HUES64 (cell line): ENCODE results near the gene HEPHL1.

Experiments used
- H3K27ac ChIP-seq: 2 replicates; pipeline ENCODE4 v1.7.0; 2013; ENCODE audit warnings: low read depth, low read length, inconsistent platforms
- H3K27me3 ChIP-seq: 2 replicates; pipeline ENCODE4 v1.6.1; 2013; ENCODE audit warnings: mild to moderate bottlenecking, low read length; ENCODE audit not compliant: insufficient read depth
- H3K36me3 ChIP-seq: 2 replicates; pipeline ENCODE4 v1.6.1; 2013; ENCODE audit warnings: mild to moderate bottlenecking, low read length; ENCODE audit not compliant: insufficient read depth
- H3K4me1 ChIP-seq: 2 replicates; pipeline ENCODE4 v1.6.1; 2013; ENCODE audit warnings: mild to moderate bottlenecking, low read length, moderate library complexity; ENCODE audit not compliant: insufficient read depth
- H3K4me3 ChIP-seq: 2 replicates; pipeline ENCODE4 v1.5.1; 2013; ENCODE audit warnings: mild to moderate bottlenecking, low read length, moderate library complexity
- H3K9ac ChIP-seq: 2 replicates; pipeline ENCODE4 v1.6.1; 2013; ENCODE audit warnings: mild to moderate bottlenecking, low read depth, low read length
- H3K9me3 ChIP-seq: 2 replicates; pipeline ENCODE4 v1.6.1; 2013; ENCODE audit warnings: low read depth, low read length; ENCODE audit not compliant: insufficient read depth
- WGBS: fragments of 150-250, 120-280 bp; methylation state at CpG from one replicate; pipeline ENCODE4 v1.1.7; 2013; ENCODE audit warnings: missing lambda C conversion rate; 5-methylcytosine and 5-hydroxymethylcytosine counted together

The HEPHL1 gene

DNA sequence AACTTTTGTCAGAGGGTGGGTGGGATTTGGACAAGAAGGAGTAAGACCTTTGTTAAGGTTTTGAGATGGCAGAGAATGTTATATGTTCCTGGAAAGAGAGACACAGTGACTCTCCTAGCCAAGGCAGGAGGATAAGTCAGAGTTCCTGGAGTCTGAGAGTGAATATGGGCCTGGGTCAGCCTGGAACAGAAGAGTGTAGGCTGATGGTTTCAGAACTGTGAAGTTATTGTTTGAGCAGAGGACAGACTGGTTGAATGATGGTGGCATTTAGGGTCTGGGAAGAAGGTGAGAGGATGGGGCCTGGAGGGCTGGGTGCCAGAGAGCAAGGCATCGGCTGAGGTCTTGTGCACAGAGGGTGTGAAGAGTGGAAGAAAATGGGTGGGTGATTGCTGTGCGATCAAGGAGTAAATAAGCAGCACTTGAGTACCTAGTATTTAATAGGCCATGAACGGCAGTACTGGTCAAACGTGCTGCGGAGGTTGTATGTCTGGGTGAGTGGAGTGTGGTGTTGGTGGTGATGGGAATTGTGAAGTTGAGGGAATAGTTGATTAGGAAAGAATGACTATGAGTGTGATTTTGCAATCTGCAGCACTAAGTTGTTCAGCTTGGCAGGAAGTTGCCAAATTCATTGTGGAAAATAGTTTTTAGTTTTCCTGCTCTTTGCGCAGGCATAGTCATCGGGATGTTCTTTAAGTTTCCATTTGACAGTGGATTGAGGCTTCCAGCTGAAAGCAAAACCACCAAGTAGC is 109.3 kb downstream of the HEPHL1 start:
- Histone ChIP-seq H3K9ac (0 out of 2 replicates have a peak overlapping the region, but pooled peaks have one; percentile 97), H3K27me3 (no peaks in the 10 kb centered on the region), H3K4me1 (peaks cover 61% of the 10 kb centered on the region), H3K36me3 (no peaks in the 10 kb centered on the region), H3K27ac (no peak overlapping the region), H3K4me3 (peak overlapping the region; percentile 95), H3K9me3 (no peaks in the 10 kb centered on the region)
- WGBS: 72% methylated on average over 7 of the region's 7 CpGs

DNA sequence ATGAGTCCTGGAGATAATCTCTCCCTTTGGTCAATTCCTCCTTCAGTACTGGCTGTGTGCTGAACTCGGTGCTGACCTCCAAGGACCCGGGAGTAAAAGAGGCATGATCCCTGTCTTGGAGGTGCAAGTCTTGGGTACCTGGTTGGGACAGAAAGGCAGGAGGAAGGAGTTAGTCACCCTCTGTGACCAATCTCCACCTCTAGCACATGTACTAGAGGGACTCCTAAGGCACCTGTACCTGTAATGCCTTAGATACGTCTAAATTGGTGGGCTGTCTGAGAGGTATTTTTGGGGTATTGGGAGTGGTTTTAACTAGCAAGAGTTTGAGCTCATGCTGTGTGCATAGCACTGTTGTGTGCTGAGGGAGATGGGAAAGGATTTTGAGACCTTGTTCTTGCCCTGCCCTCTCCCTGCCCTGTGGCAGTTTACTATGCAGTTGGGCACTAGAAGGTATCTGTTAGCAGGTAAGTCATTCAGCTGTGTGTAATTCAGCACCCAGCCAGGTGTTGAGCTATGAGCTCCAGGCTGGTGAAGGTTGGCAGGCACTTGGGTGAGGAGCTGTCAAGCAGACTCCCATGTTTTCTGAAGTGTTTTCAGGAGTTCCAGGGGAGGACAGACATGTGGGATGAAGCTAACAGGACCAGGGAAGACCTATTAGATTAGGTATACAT is 110.0 kb downstream of the HEPHL1 start:
- H3K4me3 ChIP-seq: peak overlapping the region; percentile 95

DNA sequence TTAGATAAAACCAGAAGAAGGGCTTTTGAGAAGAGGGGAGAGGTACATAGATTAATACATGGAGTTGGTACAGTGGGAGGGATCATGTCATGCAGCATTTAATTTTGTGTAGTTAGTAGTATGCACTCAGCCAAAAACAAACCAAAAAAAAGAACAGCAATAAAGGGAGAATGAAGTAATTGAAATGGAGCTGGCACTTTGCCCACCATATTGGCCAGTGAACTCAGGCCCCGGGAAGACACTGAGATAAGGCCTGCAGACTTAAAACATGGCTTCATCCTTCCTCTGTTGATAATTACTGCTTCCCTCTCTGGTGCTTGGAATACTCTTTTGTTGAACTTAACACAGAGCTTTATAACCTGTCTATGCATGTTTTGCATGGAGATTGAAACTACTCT is 110.6 kb downstream of the HEPHL1 start:
- 85% methylated on average over 1 of the region's 1 CpG for WGBS
- Histone ChIP-seq H3K27ac (no peak overlapping the region), H3K4me3 (peak overlapping the region; percentile 16; the same call in 1 of the 2 replicates), H3K27me3 (no peaks in the 10 kb centered on the region), H3K36me3 (no peaks in the 10 kb centered on the region), H3K4me1 (peaks cover 66% of the 10 kb centered on the region), H3K9ac (no peak overlapping the region), H3K9me3 (no peaks in the 10 kb centered on the region)

More for the DNA sequence above, 110.0 kb downstream of the HEPHL1 start:
- peaks cover 65% of the 10 kb centered on the region for H3K4me1 ChIP-seq
- WGBS: 47% methylated on average over 3 of the region's 3 CpGs
- no peak overlapping the region for H3K27ac ChIP-seq
- no peak overlapping the region for H3K9ac ChIP-seq
- H3K27me3 ChIP-seq: no peaks in the 10 kb centered on the region
- H3K9me3 ChIP-seq: no peaks in the 10 kb centered on the region
- H3K36me3 ChIP-seq: no peaks in the 10 kb centered on the region

DNA sequence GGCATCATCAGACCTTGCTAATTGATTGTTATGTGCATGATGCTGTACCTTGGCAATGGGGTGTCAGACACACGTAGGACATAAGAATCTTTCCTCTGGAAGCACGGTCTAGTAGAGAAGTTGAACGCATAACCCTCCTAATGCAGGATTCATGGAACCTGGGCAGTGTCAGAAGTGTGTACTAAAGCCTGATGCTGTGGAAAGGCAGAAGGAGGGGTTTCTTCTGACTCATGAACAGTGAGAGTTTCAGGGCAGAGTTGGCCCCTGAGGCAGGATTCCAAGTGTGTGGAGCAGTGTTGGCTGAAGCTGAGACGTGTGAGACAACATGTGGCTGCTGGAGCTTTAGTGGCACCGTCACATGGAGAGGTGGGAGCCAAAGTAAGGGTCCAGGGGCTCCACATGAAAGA is 111.0 kb downstream of the HEPHL1 start:
- peaks cover 66% of the 10 kb centered on the region for H3K4me1 ChIP-seq
- no peaks in the 10 kb centered on the region for H3K27me3 ChIP-seq
- no peaks in the 10 kb centered on the region for H3K36me3 ChIP-seq
- no peak overlapping the region; the same call in 1 of the 2 replicates for H3K9ac ChIP-seq
- no peaks in the 10 kb centered on the region for H3K9me3 ChIP-seq
- WGBS: 90% methylated on average over 5 of the region's 5 CpGs
- no peak overlapping the region for H3K27ac ChIP-seq
- H3K4me3 ChIP-seq: peak overlapping the region; percentile 16; the same call in 1 of the 2 replicates

DNA sequence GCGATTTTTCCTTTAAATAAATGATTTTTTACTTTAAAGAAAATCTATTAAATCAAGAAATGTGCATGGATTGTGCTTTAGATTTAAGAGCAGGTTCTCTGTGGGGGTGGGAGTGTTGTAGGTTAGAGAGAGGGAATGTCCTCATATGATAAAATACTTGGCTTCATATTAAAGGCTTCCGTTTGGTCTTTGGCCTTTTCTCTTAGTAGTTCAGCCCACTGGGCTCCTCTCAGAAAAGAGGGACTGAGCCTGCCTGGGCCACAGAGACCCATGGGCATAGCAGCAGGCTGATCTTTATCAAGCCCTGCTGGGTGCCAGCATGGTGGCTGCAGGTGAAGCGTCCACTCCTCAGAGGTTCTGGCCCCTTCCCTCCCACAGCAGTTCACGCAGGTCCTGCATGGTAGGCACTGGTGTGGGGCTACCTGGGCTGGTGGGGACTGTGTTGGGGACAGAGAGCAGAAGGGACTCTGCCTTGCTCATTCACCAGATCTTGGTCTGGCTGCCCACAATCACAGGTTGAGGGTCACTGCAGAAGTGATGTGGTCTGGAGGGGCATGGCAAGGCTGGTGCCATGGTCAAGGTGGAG is 111.8 kb downstream of the HEPHL1 start:
- Histone ChIP-seq H3K36me3 (no peaks in the 10 kb centered on the region), H3K4me1 (peaks cover 59% of the 10 kb centered on the region), H3K9me3 (no peaks in the 10 kb centered on the region), H3K27ac (no peak overlapping the region), H3K27me3 (no peaks in the 10 kb centered on the region), H3K4me3 (no peak overlapping the region), H3K9ac (no peak overlapping the region)
- WGBS: 86% methylated on average over 4 of the region's 4 CpGs

DNA sequence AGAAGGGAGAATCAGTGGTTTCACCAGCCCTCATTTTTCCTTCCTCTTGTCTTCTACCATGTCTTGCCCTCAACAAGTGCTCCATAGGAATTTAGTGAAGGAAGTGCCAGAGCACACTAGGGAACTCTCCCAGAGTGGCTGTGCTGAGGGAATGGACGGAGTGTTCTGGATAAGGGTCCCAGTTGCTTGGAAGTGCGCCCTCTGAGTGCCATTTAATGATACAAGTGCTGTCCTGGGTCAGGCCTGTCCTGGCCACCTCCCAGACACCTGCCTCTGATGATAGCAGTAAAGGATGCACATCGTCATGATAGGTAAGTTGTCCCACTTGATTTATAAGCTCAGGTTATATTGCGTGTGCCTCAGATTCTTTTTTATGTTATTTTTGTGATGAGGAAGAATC is 112.6 kb downstream of the HEPHL1 start:
- Histone ChIP-seq H3K9me3 (no peaks in the 10 kb centered on the region), H3K27ac (no peak overlapping the region), H3K36me3 (no peaks in the 10 kb centered on the region), H3K4me1 (peaks cover 62% of the 10 kb centered on the region), H3K9ac (no peak overlapping the region), H3K27me3 (no peaks in the 10 kb centered on the region), H3K4me3 (no peak overlapping the region)
- 91% methylated on average over 4 of the region's 4 CpGs for WGBS

DNA sequence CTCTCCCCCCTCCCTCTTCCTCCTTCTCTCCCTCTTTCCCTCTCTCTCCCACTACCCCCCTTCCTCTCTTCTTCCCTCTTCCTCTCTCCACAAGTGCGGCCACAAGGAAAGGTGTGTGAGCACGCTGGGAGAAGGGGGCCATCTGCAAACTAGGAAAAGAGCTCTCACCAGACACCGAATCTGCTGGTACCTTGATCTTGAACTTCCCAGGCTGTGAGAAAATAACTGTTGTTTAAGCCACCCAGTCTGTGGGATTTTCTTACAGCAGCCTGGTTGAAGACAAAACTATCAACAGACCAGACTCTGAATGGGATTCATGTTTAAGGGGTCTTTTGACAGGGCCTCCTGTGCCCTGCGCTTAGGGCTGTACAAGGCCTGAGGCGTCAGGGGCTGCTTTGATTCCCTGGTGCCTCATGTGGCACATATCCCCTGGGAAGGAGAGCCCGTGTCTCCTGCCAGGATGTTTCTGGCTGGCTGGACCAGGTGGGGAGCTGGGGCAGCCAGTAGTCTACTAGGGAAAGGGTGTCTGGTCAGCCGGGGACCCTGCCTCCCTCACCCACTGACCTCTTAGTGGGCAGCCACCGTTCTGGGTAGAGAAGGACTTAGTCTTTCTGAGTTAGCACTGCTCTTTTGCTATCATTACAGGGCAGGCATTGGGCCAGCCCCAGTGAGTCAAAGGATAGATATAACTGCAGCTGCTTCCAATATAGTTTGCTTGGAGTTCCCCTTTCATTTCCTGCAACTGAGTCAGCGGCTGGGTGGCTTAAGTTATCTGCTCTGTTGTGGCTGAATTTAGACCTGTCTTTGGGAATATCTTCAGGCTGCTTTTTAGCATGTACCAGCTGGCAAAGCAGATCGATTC is 113.7 kb downstream of the HEPHL1 start:
- no peaks in the 10 kb centered on the region for H3K27me3 ChIP-seq
- no peak overlapping the region for H3K9ac ChIP-seq
- peaks cover 68% of the 10 kb centered on the region for H3K4me1 ChIP-seq
- WGBS: 86% methylated on average over 9 of the region's 10 CpGs
- no peaks in the 10 kb centered on the region for H3K36me3 ChIP-seq
- no peak overlapping the region for H3K4me3 ChIP-seq
- H3K27ac ChIP-seq: no peak overlapping the region
- no peaks in the 10 kb centered on the region for H3K9me3 ChIP-seq

DNA sequence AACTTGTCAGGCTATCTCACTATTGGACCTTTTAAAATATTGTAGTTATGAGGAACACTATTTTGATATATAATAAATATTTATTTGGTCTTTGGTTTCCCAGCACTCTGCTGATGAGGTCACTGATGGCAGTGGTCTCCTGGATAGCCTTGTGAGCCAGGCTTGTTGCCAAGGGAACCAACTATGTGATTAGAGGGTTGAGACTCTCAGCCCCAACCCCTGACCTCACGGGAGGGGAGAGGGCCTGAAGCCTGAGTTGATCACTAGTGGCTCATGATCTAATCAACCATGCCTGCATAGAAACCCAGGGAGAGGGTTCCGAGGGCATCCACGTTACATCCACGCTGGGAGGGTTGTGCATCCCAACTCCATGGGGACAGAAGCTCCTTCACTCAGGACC is 118.3 kb downstream of the HEPHL1 start:
- Histone ChIP-seq H3K27ac (no peak overlapping the region), H3K27me3 (no peaks in the 10 kb centered on the region), H3K4me3 (no peak overlapping the region), H3K4me1 (peaks cover 59% of the 10 kb centered on the region), H3K36me3 (no peaks in the 10 kb centered on the region), H3K9me3 (no peaks in the 10 kb centered on the region), H3K9ac (no peak overlapping the region)
- 80% methylated on average over 4 of the region's 4 CpGs for WGBS

DNA sequence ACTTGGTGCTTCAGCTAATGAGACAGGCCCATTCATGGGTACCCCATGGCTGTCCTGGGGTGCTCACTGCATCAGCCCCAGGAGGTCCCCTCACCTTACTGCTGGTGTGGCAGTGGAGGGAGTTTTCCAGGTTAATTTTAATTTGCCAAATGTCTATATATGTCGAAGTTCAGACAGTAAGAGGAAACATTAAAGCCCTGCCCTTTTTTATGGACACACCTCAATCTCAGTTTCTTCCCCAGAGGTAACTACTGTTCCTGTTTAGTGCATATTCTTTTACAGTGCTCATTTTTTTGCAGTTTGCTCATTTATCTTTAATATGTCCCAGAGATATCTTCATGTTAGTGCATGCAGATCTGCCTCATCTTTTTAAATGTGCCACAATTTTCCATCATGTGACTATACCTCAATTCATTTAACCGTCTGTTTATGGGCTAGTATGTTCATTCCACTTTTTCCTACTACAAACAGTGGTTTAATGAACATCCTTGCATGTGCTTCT is 119.1 kb downstream of the HEPHL1 start:
- H3K27me3 ChIP-seq: no peaks in the 10 kb centered on the region
- no peak overlapping the region for H3K27ac ChIP-seq
- H3K36me3 ChIP-seq: no peaks in the 10 kb centered on the region
- H3K9me3 ChIP-seq: no peaks in the 10 kb centered on the region
- H3K4me1 ChIP-seq: peaks cover 54% of the 10 kb centered on the region
- WGBS: 100% methylated on average over 2 of the region's 2 CpGs
- H3K4me3 ChIP-seq: no peak overlapping the region
- H3K9ac ChIP-seq: no peak overlapping the region

DNA sequence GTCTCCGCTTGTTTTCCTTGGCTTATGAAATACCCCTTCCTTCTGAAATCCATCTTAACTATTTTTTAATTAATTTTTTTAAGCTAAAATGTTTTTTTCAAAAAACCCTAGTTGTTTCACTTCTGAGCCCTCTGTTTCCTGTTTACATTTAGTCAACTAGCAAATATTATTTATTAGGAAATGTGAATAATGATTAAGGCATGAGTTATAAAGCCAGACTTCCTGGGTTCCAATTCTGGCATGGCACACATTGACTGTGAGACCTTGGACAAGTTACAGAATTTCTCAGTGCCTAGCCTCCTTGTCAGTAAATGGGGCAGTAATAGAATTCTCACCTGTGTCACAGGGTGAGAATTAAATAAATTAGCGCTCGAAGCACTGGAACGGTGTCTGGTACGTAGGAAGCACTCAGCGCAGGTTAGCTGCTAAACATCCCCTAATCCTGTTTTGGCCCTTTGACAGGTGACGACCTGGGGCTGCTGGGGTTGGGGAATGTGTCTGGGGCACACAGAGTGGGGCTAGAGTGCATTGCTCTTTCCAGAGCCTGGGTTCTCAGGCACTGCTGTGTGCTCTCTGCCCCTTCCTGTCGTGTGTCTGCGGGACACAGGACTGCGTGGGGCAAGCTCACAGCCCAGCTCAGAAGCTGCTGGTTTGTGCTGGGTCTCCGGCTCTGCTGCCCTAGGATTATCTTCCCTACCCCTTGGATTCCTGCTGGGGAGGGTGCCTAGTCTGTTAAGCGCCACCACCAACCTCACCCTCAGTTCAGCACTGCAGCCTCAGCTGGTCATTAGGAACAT is 120.6 kb downstream of the HEPHL1 start:
- Histone ChIP-seq H3K36me3 (no peaks in the 10 kb centered on the region), H3K4me3 (no peak overlapping the region), H3K27me3 (no peaks in the 10 kb centered on the region), H3K4me1 (peaks cover 48% of the 10 kb centered on the region), H3K9ac (no peak overlapping the region), H3K27ac (no peak overlapping the region), H3K9me3 (no peaks in the 10 kb centered on the region)
- WGBS: 81% methylated on average over 11 of the region's 12 CpGs
